ENCODE results near the gene POU2AF3. TPM values are rescaled to one million over a fixed set of nuclear protein-coding genes. Genes with fewer than 3 reads are reported as not detected.
"Not testable (repeated sequence)": the region's sequence is repeated elsewhere in the genome, so short reads cannot be mapped to it uniquely, and the experiment has no call there.

The POU2AF3 gene
- not detected in 2 replicates for total RNA-seq (2014; rRNA removed; shearing (Covaris generic))

GRCh38 chr11:111298413-111299100 lies at the start of gene POU2AF3:
TSS of gene POU2AF3 (plus strand) at chr11:111298546. CDS start at chr11:111298582, 36 bp downstream.
- DNase-seq (ENCODE audit: low spot score) = no peak
- in situ Hi-C loops (cut with HindIII; ENCODE audit: low sequenced_read_pairs) = no loop called here

- no peak for DNase-seq (ENCODE audit: low spot score)
- in situ Hi-C loops (cut with HindIII; ENCODE audit: low sequenced_read_pairs) = no loop called here
Measured at GRCh38 chr11:111250936-111251335, 47.4 kb upstream of the POU2AF3 start.

GRCh38 chr11:111253131-111253530 lies 45.2 kb upstream of the POU2AF3 start:
- DNase-seq (ENCODE audit: low spot score) = no peak
- in situ Hi-C loops (cut with HindIII; ENCODE audit: low sequenced_read_pairs) = no loop called here

GRCh38 chr11:111253630-111254029 lies 44.7 kb upstream of the POU2AF3 start:
- no peak for DNase-seq (ENCODE audit: low spot score)
- in situ Hi-C loops (cut with HindIII; ENCODE audit: low sequenced_read_pairs) = no loop called here

GRCh38 chr11:111258046-111258445 lies 40.3 kb upstream of the POU2AF3 start:
- in situ Hi-C loops (cut with HindIII; ENCODE audit: low sequenced_read_pairs) = no loop called here
- DNase-seq (ENCODE audit: low spot score) = no peak

- in situ Hi-C loops (cut with HindIII; ENCODE audit: low sequenced_read_pairs) = no loop called here
- no peak for DNase-seq (ENCODE audit: low spot score)
Measured at GRCh38 chr11:111259896-111260295, 38.5 kb upstream of the POU2AF3 start.

GRCh38 chr11:111260811-111261210 lies 37.5 kb upstream of the POU2AF3 start:
- in situ Hi-C loops (cut with HindIII; ENCODE audit: low sequenced_read_pairs) = no loop called here
- DNase-seq (ENCODE audit: low spot score) = no peak

GRCh38 chr11:111264646-111265045 lies 33.7 kb upstream of the POU2AF3 start:
- in situ Hi-C loops (cut with HindIII; ENCODE audit: low sequenced_read_pairs) = no loop called here

GRCh38 chr11:111265421-111265820 lies 32.9 kb upstream of the POU2AF3 start:
- DNase-seq (ENCODE audit: low spot score) = no peak
- in situ Hi-C loops (cut with HindIII; ENCODE audit: low sequenced_read_pairs) = no loop called here

More at GRCh38 chr11:111264646-111265045, 33.7 kb upstream of the POU2AF3 start:
- no peak for DNase-seq (ENCODE audit: low spot score)

- DNase-seq (ENCODE audit: low spot score); in situ Hi-C loops (cut with HindIII; ENCODE audit: low sequenced_read_pairs): not testable (repeated sequence)
Measured at GRCh38 chr11:111268303-111268702, 30.0 kb upstream of the POU2AF3 start.

- no peak for DNase-seq (ENCODE audit: low spot score)
Measured at GRCh38 chr11:111269146-111269868, 29.0 kb upstream of the POU2AF3 start.

GRCh38 chr11:111272420-111272819 lies 25.9 kb upstream of the POU2AF3 start:
- in situ Hi-C loops (cut with HindIII; ENCODE audit: low sequenced_read_pairs) = no loop called here
- DNase-seq (ENCODE audit: low spot score) = no peak

More at GRCh38 chr11:111269146-111269868, 29.0 kb upstream of the POU2AF3 start:
- in situ Hi-C loops (cut with HindIII; ENCODE audit: low sequenced_read_pairs) = no loop called here

GRCh38 chr11:111282562-111283075 lies 15.7 kb upstream of the POU2AF3 start:
- DNase-seq (ENCODE audit: low spot score) = no peak
- in situ Hi-C loops (cut with HindIII; ENCODE audit: low sequenced_read_pairs) = no loop called here

GRCh38 chr11:111283945-111284481 lies 14.3 kb upstream of the POU2AF3 start:
- no peak for DNase-seq (ENCODE audit: low spot score)
- in situ Hi-C loops (cut with HindIII; ENCODE audit: low sequenced_read_pairs) = no loop called here

- no peak for DNase-seq (ENCODE audit: low spot score)
- in situ Hi-C loops (cut with HindIII; ENCODE audit: low sequenced_read_pairs) = no loop called here
Measured at GRCh38 chr11:111285189-111286091, 12.9 kb upstream of the POU2AF3 start.

- in situ Hi-C loops (cut with HindIII; ENCODE audit: low sequenced_read_pairs) = no loop called here
- no peak for DNase-seq (ENCODE audit: low spot score)
Measured at GRCh38 chr11:111291764-111292163, 6.6 kb upstream of the POU2AF3 start.

GRCh38 chr11:111292408-111292807 lies 5.9 kb upstream of the POU2AF3 start:
- DNase-seq (ENCODE audit: low spot score); in situ Hi-C loops (cut with HindIII; ENCODE audit: low sequenced_read_pairs): not testable (repeated sequence)

GRCh38 chr11:111296196-111296595 lies 2.1 kb upstream of the POU2AF3 start:
- in situ Hi-C loops (cut with HindIII; ENCODE audit: low sequenced_read_pairs) = no loop called here

GRCh38 chr11:111297696-111298095 lies 650 bp upstream of the POU2AF3 start:
- in situ Hi-C loops (cut with HindIII; ENCODE audit: low sequenced_read_pairs) = no loop called here
- no peak for DNase-seq (ENCODE audit: low spot score)

More at GRCh38 chr11:111296196-111296595, 2.1 kb upstream of the POU2AF3 start:
- no peak for DNase-seq (ENCODE audit: low spot score)
